ENCODE data around the gene PDLIM3.

DNA sequence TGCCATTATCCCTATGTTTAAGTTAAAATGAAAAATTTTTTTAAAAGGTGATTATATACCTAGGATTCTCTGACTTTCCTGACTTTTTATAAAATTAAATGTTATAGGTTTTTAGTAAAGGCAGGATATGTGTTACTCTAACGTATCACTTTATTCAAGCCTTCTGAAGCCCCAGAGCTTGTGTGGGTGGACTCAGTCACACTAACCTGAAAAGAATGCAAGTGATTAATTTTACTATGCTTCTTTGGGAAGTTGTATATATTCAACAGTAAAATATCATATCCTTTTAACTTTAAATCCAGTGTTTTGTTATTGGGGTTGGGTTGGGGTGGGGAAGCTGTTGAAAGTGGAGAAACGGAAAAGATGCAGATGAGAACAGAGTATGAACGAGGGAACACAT, 22.8 kb downstream of the PDLIM3 start:
- TF ChIP-seq, protein P1, sequence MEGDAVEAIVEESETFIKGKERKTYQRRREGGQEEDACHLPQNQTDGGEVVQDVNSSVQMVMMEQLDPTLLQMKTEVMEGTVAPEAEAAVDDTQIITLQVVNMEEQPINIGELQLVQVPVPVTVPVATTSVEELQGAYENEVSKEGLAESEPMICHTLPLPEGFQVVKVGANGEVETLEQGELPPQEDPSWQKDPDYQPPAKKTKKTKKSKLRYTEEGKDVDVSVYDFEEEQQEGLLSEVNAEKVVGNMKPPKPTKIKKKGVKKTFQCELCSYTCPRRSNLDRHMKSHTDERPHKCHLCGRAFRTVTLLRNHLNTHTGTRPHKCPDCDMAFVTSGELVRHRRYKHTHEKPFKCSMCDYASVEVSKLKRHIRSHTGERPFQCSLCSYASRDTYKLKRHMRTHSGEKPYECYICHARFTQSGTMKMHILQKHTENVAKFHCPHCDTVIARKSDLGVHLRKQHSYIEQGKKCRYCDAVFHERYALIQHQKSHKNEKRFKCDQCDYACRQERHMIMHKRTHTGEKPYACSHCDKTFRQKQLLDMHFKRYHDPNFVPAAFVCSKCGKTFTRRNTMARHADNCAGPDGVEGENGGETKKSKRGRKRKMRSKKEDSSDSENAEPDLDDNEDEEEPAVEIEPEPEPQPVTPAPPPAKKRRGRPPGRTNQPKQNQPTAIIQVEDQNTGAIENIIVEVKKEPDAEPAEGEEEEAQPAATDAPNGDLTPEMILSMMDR (IDR thresholded peaks at IDR 0.05), result no peak
- TF ChIP-seq POLR2A (IDR thresholded peaks at IDR 0.05), result no peak
- TF ChIP-seq POLR2AphosphoS5 (IDR thresholded peaks at IDR 0.05), result no peak
